WERI-Rb-1 (cell line): ENCODE data around the gene BAG3.

Source experiments
- DNase-seq: peaks from one replicate; pipeline ENCODE4 v3.0.0-alpha.2; 2020
- H3K27ac ChIP-seq: fragments of 250-450 bp; sonication (Bioruptor Pico); 2 replicates; pipeline ENCODE4 v1.5.1; 2020; ENCODE audit warnings: mild to moderate bottlenecking, moderate library complexity
- H3K27me3 ChIP-seq: fragments of 250-450 bp; sonication (Bioruptor Pico); 2 replicates; pipeline ENCODE4 v1.5.1; 2021; ENCODE audit warnings: mild to moderate bottlenecking, low read depth, moderate library complexity; ENCODE audit not compliant: insufficient read depth, severe bottlenecking
- H3K36me3 ChIP-seq: fragments of 250-450 bp; sonication (Bioruptor Pico); 2 replicates; pipeline ENCODE4 v1.5.1; 2020; ENCODE audit warnings: mild to moderate bottlenecking, moderate library complexity
- H3K4me3 ChIP-seq: 2 replicates; pipeline ENCODE4 v1.5.1; 2011; ENCODE audit warnings: low read depth, mild to moderate bottlenecking, control low read depth, low read length
- H3K9me3 ChIP-seq: fragments of 250-450 bp; sonication (Bioruptor Pico); 2 replicates; pipeline ENCODE4 v1.5.1; 2021; ENCODE audit warnings: mild to moderate bottlenecking, moderate library complexity; ENCODE audit not compliant: severe bottlenecking
- TF ChIP-seq, protein P1 (sequence below): IDR thresholded peaks from 2 replicates; pipeline ENCODE4 v1.5.1; 2011; ENCODE audit warnings: low read depth, mild to moderate bottlenecking, control low read depth, inconsistent platforms, low read length

BAG3 gene

DNA sequence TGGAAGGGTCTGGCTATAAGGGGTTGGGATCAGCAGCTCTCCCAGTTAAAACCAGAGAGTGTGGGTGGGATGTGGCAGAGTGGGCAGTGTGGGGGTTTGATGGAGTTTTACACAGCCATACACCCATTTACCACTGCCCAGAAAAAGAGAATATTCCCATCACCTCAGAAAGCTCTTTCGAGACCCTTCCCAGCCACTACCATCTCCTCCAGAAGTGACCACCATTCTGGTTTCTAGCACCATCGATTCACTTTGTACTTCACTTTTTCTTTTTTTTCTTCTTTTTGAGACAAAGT, 15.5 kb downstream of the BAG3 start:
- H3K36me3 ChIP-seq: no peaks in the 10 kb centered on the region
- DNase-seq: no peak
- TF ChIP-seq, protein P1, sequence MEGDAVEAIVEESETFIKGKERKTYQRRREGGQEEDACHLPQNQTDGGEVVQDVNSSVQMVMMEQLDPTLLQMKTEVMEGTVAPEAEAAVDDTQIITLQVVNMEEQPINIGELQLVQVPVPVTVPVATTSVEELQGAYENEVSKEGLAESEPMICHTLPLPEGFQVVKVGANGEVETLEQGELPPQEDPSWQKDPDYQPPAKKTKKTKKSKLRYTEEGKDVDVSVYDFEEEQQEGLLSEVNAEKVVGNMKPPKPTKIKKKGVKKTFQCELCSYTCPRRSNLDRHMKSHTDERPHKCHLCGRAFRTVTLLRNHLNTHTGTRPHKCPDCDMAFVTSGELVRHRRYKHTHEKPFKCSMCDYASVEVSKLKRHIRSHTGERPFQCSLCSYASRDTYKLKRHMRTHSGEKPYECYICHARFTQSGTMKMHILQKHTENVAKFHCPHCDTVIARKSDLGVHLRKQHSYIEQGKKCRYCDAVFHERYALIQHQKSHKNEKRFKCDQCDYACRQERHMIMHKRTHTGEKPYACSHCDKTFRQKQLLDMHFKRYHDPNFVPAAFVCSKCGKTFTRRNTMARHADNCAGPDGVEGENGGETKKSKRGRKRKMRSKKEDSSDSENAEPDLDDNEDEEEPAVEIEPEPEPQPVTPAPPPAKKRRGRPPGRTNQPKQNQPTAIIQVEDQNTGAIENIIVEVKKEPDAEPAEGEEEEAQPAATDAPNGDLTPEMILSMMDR: no peak
- no peak overlapping the region for H3K27ac ChIP-seq
- H3K27me3 ChIP-seq: peaks cover 3% of the 10 kb centered on the region
- no peaks in the 10 kb centered on the region for H3K9me3 ChIP-seq
- H3K4me3 ChIP-seq: no peak overlapping the region

DNA sequence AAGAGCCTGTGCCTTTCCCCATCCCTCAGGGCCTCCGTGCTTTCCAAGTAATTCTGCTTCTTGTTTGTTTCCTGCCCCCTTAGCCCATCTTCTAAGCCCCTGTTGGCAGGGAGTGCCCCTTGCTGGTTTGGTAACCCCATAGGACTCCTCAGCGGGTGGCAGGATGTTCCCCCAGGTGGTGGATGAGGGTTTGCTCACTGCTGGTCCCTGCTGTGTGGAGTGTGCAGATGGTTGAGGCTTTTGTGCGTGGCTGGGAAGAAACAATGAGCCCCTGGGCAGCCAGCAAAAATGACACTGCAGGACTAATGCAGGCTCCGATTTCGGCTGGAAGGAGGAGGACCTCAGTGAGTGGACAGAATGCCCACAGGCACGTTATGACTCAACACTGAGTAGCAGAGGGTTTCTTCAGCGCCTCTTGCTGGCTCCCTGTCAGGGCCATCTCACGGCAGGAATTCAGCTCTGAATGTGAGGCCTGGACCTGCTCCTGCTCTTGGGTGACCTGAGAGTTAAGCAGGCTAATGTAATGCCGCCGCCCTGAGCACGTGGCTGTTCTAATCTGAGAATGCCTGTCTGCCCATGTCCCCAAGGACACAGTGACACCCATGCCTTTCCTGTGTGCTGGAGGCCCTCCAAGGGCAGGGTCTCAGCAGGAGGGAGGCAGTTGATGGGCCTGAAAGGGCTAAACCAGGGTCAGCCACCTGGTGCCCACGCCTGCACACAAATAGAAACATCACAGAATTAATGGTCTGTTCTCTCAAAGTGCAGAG, 16.6 kb downstream of the BAG3 start:
- Histone ChIP-seq H3K27ac (peak overlapping the region; percentile 83), H3K36me3 (no peaks in the 10 kb centered on the region), H3K4me3 (peak overlapping the region; percentile 4; the same call in 1 of the 2 replicates), H3K27me3 (peaks cover 3% of the 10 kb centered on the region), H3K9me3 (no peaks in the 10 kb centered on the region)
- TF ChIP-seq, protein P1: peak; percentile 21; the same call in 1 of the 2 replicates
- DNase-seq: peak; percentile 93

DNA sequence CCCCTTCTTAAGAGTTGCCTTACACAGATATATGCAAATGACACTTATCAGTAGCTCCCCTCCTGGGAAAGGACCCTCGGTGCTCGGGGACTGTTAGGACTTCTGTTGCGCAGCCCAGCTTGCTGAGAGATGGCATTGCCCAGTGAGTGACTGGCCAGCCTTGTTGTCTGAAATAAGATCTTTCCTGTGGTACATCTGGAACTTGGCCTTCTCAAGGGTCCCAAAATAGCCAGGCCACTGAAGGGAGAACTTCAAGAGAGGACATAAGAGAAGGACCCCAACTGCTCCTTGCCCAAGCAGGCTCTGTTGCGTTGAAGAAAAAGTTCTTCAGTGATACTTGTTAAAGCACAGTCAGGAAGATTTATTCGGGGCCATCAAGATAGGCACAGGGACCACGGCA, 17.3 kb downstream of the BAG3 start:
- peak overlapping the region; percentile 83 for H3K27ac ChIP-seq
- H3K4me3 ChIP-seq: peak overlapping the region; percentile 4; the same call in 1 of the 2 replicates
- peaks cover 1% of the 10 kb centered on the region for H3K27me3 ChIP-seq
- no peak for DNase-seq
- H3K36me3 ChIP-seq: no peaks in the 10 kb centered on the region
- TF ChIP-seq, protein P1: no peak
- no peaks in the 10 kb centered on the region for H3K9me3 ChIP-seq

DNA sequence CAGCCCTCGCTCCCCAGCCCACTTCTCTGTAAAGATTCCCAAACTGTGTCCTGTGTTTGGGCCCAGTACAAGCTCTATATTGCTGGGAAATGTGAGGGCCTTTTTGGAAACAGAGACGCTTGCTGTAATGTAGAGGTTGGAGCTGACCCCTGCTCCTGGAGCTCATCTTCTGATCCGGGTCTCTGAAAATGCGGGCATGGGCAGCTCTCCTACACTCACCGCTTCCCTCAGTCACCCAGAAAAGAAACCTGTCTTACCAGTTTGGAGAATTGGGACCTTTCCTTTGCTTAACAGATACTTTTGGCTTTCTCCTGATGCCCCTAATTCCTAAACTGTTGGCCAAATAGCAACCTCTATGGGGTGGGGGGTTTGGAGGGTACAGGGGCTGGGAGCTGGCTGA, 18.2 kb downstream of the BAG3 start:
- Histone ChIP-seq H3K9me3 (no peaks in the 10 kb centered on the region), H3K27me3 (no peaks in the 10 kb centered on the region), H3K27ac (peak overlapping the region; percentile 16), H3K4me3 (no peak overlapping the region), H3K36me3 (no peaks in the 10 kb centered on the region)
- no peak for DNase-seq
- TF ChIP-seq, protein P1: no peak

DNA sequence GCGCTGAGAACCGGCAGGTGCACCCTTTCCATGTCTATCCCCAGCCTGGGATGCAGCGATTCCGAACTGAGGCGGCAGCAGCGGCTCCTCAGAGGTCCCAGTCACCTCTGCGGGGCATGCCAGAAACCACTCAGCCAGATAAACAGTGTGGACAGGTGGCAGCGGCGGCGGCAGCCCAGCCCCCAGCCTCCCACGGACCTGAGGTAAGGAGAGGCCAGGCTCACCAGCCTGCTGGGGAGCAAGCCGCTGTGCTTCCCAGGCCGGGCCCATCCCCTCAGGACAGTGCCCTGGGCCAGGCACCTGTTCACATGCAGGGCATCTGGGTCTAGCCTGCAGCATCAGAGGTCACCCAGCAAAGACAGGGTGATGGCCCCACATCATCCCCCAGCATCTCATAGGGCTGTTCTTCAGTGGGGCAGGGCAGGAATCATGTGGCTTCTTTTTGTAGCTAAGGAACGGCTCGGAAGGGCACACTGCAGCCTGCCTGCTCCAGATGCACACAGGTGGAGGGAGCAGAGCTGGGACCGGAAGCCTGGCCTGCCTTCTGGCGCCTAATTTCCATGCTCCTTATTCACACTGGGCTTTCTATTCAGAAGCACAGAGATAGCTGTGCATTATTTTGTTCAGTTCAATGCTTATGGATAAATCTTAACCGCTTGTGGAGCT, 18.9 kb downstream of the BAG3 start:
- Histone ChIP-seq H3K36me3 (no peaks in the 10 kb centered on the region), H3K27ac (peak overlapping the region; percentile 14), H3K9me3 (no peaks in the 10 kb centered on the region), H3K27me3 (no peaks in the 10 kb centered on the region), H3K4me3 (no peak overlapping the region)
- TF ChIP-seq, protein P1: no peak
- DNase-seq: peak; percentile 84
